Small intestine (tissue), 16 donors: Measurements from ENCODE around the gene LRTM2. TPM values are rescaled to one million over a fixed set of nuclear protein-coding genes. Genes with fewer than 3 reads are reported as not detected.

Source experiments
- DNase-seq, 2 donors: peaks; one replicate each; pipeline versions ENCODE4 v3.0.0 to v3.0.0-alpha.2; 2013
- FAIRE-seq: peaks from 2 replicates; lab custom pipeline; 2012; peaks lifted over from hg19 to GRCh38; lab: Jason Lieb, UNC
- H3K27ac ChIP-seq, 3 donors: one replicate each; pipeline ENCODE4 v1.5.1; 2013; ENCODE audit warnings: low read length in 2 of 3, mild to moderate bottlenecking in 2 of 3, control low read depth in 1 of 3, inconsistent platforms in 1 of 3, low read depth in 1 of 3, moderate library complexity in 1 of 3
- H3K27me3 ChIP-seq, 3 donors: one replicate each; pipeline ENCODE4 v1.6.1; 2013; ENCODE audit warnings: low read length in 3 of 3, inconsistent platforms in 1 of 3; ENCODE audit not compliant: control insufficient read depth in 3 of 3, insufficient read depth in 3 of 3
- H3K36me3 ChIP-seq, 3 donors: one replicate each; pipeline ENCODE4 v1.6.1; 2013; ENCODE audit warnings: low read length in 3 of 3, inconsistent platforms in 1 of 3, low read depth in 1 of 3, mild to moderate bottlenecking in 1 of 3, moderate library complexity in 1 of 3; ENCODE audit not compliant: control insufficient read depth in 3 of 3, insufficient read depth in 2 of 3
- H3K4me1 ChIP-seq, 3 donors: one replicate each; pipeline ENCODE4 v1.6.1; 2013; ENCODE audit warnings: low read length in 2 of 3, inconsistent platforms in 1 of 3, low read depth in 1 of 3, mild to moderate bottlenecking in 1 of 3, moderate library complexity in 1 of 3; ENCODE audit not compliant: control insufficient read depth in 3 of 3, insufficient read depth in 2 of 3
- H3K4me3 ChIP-seq, 3 donors: one replicate each; pipeline ENCODE4 v1.5.1; 2013; ENCODE audit warnings: low read length in 3 of 3, control low read depth in 1 of 3, inconsistent platforms in 1 of 3, low read depth in 1 of 3, mild to moderate bottlenecking in 1 of 3, moderate library complexity in 1 of 3
- H3K9me3 ChIP-seq, 2 donors: one replicate each; pipeline ENCODE4 v1.6.1; 2013; ENCODE audit warnings: low read depth in 1 of 2, low read length in 1 of 2; ENCODE audit not compliant: control insufficient read depth in 2 of 2, insufficient read depth in 1 of 2
- WGBS, 3 donors: extraction: QIAGEN DNeasy Blood & Tissue Kit; methylation state at CpG; one replicate each; pipeline ENCODE4 v1.1.7; 2013; 5-methylcytosine and 5-hydroxymethylcytosine counted together
- long read RNA-seq, 10 donors: transcript quantifications; one replicate each; lab custom pipeline, GENCODE V29; 2026
- polyA plus RNA-seq, 4 donors: library from polyadenylated mRNA; stranded (reverse) in 3 of 4; unstranded in 1 of 4; fragments of 200-250 nt in 3 of 4; fragments of 120-200 nt in 1 of 4; gene quantifications; one replicate each; pipeline versions ENCODE4 v1.2.1 to v1.2.3, GENCODE V29; 2013
- donor health status: healthy with polysubstance abuse.
- donor health status: control.
- donor health status: control.
- donor health status: Bipolar disorder and iron deficiency.
- donor health status: healthy.

Gene LRTM2
- polyA plus RNA-seq: under 1 TPM in 2 of 4 donors, not detected in 2; 0.03 TPM
- long read RNA-seq, donor 1: 0 reads
- long read RNA-seq, donor 2: 0 reads
- long read RNA-seq, donor 3: 0 reads
- long read RNA-seq, donor 4: 0 reads
- long read RNA-seq, donor 5: 0 reads
- long read RNA-seq, donor 6: 0 reads
- long read RNA-seq, donor 7: 0 reads
- long read RNA-seq, donor 8: 0 reads
- long read RNA-seq, donor 9: 0 reads
- long read RNA-seq, donor 10: 0 reads

DNA sequence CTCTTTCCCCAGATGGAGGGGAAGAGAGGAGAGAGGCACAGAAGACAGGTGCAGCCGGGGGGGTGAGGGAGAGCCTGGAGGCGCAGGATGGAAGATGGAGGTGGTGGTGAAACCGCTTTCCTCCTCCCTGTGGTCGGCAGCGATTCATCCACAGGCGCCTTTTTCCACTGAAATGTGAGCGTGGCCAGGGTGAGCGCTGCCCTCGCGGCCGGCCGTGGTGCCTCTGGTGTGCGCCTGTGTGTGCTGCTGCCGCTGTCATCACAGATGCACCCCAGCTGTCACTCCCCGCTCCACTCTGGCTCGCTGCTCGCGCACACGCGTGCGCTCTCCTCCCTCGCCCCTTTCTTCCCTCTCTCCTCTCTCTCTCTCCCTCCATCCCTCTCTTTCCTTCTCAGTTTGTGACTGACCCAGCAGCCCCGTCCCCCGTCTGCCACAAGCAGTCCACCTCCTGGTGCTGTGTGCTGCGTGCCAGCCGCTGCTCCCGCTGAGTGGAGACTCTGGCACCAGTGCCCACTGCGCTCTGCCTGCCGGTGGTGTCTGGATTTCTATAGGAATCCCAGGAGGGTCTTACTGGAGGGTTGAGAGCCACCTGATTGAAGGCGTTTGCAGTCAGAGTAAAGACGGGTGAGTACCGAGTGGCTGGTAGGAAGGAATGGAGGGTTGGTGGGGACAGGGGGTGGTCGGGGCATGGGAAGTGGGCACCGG, at the start of gene LRTM2:
Gene LRTM2 (plus strand): TSS at position 375 of the 705 bp plus-strand sequence. CDS start 7,584 bp downstream, outside the sequence.
- H3K36me3 ChIP-seq: no peaks in the 10 kb centered on the region
- H3K4me1 ChIP-seq: no peaks in the 10 kb centered on the region
- no peak within 1 kb of the TSS for H3K4me3 ChIP-seq
- WGBS, 3 donors: 21 to 50% (median 41%) methylated on average over 29 to 34 of the region's 34 CpGs
- no peak within 1 kb of the TSS for H3K27ac ChIP-seq
- no peaks in the 10 kb centered on the region for H3K9me3 ChIP-seq
- H3K27me3 ChIP-seq: peaks cover 3 to 40% (median 15%) of the 10 kb centered on the region in 3 donors
- FAIRE-seq (no peak), DNase-seq (no peak)

DNA sequence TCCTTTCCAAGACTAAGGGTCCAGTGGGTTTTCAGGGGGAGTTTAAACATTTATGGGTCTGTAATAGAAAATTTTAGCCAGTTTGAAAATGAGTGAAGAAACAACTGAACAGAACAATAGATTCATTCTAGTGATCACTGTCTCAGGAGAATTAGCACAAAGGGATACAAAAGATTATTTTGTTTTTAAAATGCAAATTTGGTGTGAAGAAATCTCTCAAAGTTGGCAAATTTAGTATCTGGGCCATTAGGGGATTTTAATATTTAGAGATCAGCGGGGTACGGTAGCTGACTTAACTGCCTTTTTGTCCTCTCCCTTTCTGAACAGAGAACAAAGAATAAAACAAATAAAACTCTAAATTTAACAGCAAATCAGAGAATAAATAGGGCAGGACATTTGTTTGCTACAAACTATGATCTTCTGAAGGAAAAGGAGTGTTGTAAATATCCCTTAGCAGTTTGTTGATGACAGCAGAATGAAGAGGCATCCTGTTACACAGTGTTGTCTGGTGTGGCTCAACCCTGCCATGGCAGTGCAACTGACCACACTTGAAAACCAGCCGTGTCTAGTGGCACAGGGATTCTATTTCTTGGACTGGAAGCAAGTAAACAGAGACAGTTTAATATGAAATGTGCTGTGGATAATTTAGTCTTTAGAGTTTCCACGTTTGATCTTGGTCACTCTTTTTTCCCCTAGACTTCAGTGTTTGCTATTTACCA, 46.3 kb upstream of the LRTM2 start:
- Histone ChIP-seq H3K27me3 (no peaks in the 10 kb centered on the region), H3K36me3 (peaks cover 2 to 9% (median 4%) of the 10 kb centered on the region in 3 donors), H3K27ac (no peak overlapping the region), H3K4me1 (peaks cover 0 to 4% (median 0%) of the 10 kb centered on the region in 3 donors), H3K9me3 (no peaks in the 10 kb centered on the region), H3K4me3 (no peak overlapping the region)
- 79 to 86% (median 85%) methylated on average over 4 of the region's 4 CpGs for WGBS, 3 donors
- DNase-seq (no peak), FAIRE-seq (no peak)

DNA sequence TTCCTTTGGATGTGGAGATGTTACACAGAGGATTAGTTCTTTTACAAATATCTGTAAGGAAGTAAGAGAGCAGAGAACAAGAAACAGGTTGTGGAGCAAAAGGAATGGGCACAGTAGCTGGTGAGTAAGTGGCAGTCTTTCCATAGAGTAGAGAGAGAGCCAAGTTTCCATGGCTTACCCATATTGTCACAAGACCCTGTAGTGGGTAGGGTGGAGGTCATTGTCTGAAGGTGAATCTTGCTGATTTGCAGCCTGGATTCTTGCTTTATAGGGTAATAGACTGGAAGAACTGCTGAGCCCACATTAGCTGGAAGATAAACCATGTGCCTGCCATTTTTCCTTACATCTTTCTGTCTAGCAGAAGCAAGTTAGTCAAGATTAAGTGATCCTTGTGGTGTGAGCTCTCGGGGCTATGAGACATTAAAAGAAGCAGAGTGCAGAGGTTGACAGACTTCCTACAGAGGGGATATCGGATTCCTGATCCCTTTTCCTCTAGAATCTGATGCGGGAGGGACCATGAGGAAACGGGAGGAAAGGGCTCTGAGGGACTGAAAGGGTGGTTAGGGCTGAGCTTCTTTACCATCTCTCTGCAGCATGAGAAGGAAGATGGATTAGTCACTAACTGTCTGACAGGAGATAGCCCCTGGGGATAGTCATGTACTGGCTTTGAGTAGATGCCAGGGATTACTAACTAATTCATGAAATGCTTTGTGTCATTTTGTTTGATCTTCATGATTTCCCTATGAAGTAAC, 44.0 kb upstream of the LRTM2 start:
- FAIRE-seq: no peak
- H3K36me3 ChIP-seq: peaks cover 2 to 10% (median 2%) of the 10 kb centered on the region in 3 donors
- H3K27ac ChIP-seq: no peak overlapping the region
- H3K27me3 ChIP-seq: no peaks in the 10 kb centered on the region
- no peaks in the 10 kb centered on the region for H3K9me3 ChIP-seq
- H3K4me1 ChIP-seq: peaks cover 0 to 4% (median 0%) of the 10 kb centered on the region in 3 donors
- H3K4me3 ChIP-seq: no peak overlapping the region
- WGBS, 3 donors: 84 to 91% (median 85%) methylated on average over 4 of the region's 4 CpGs
- DNase-seq: no peak

DNA sequence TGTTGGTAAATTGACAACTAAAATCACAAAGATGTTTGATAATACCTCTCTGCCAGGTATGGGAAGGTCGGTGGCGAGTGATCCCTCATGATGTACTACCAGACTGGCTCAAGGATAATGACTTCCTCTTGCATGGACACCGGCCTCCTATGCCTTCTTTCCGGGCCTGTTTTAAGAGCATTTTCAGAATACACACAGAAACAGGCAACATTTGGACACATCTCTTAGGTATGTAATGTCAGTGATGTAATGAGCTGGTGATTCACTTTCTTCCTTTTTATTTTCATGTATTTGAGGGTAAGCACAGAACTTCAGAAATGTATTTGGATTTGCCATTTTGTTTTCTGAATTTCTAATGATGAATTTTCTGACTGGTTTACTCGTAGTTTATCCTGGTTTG, 42.6 kb upstream of the LRTM2 start:
- no peaks in the 10 kb centered on the region for H3K9me3 ChIP-seq
- 95 to 97% (median 96%) methylated on average over 5 of the region's 5 CpGs for WGBS, 3 donors
- H3K27ac ChIP-seq: no peak overlapping the region
- DNase-seq: no peak
- no peak for FAIRE-seq
- no peak overlapping the region for H3K4me3 ChIP-seq
- H3K36me3 ChIP-seq: peaks cover 2 to 10% (median 4%) of the 10 kb centered on the region in 3 donors
- peaks cover 0 to 4% (median 0%) of the 10 kb centered on the region in 3 donors for H3K4me1 ChIP-seq
- H3K27me3 ChIP-seq: no peaks in the 10 kb centered on the region

DNA sequence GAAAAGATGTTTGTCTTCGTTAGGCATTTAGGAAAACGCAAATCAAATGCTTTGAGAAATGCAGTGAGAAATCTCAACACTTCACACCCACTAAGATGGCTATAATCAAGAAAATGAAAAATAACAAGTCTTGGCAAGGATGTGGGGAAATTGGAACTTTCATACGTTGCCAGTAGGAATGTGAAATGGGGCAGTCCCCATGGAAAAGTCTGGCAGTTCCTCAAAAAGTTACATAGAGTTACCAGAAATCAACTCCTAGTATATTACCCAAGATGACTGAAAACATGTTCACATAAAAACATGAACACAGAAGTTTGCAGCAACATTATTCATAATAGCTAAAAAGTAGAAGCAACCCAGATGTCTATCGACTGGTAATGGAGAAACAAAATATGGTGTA, 41.5 kb upstream of the LRTM2 start:
- H3K27me3 ChIP-seq: no peaks in the 10 kb centered on the region

DNA sequence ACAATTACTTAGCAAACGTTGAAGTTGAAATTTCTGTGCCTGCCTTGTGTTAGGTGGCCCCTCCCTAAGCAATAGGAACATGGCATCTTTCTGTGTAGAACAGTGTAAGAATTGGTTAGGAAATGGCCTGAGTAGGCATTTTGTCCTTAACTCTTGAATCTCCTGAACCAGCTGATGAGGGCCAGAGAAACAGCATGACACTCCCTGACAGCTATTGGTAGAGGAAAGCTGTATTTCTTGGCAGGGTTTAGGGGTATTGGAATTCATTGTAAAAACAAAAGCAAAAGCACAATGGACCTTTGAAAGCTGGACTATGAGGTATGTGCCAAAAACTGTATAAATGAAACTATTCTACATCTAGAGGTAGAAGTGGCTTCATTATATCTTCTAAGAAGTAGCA, 40.6 kb upstream of the LRTM2 start:
- H3K27me3 ChIP-seq: no peaks in the 10 kb centered on the region
- H3K27ac ChIP-seq: no peak overlapping the region
- H3K9me3 ChIP-seq: no peaks in the 10 kb centered on the region
- no peak for DNase-seq
- peaks cover 0 to 4% (median 0%) of the 10 kb centered on the region in 3 donors for H3K4me1 ChIP-seq
- 39 to 65% (median 51%) methylated on average over 1 of the region's 1 CpG for whole genome bisulfite sequencing, 3 donors
- no peak overlapping the region for H3K4me3 ChIP-seq
- FAIRE-seq: no peak
- H3K36me3 ChIP-seq: peaks cover 4 to 11% (median 10%) of the 10 kb centered on the region in 3 donors

More for the DNA sequence above, 41.5 kb upstream of the LRTM2 start:
- FAIRE-seq (no peak), DNase-seq (no peak)
- no peak overlapping the region for H3K4me3 ChIP-seq
- no peak overlapping the region for H3K27ac ChIP-seq
- peaks cover 4 to 10% (median 10%) of the 10 kb centered on the region in 3 donors for H3K36me3 ChIP-seq
- H3K9me3 ChIP-seq: no peaks in the 10 kb centered on the region
- peaks cover 0 to 4% (median 0%) of the 10 kb centered on the region in 3 donors for H3K4me1 ChIP-seq
- 87 to 97% (median 94%) methylated on average over 4 of the region's 4 CpGs for WGBS, 3 donors

DNA sequence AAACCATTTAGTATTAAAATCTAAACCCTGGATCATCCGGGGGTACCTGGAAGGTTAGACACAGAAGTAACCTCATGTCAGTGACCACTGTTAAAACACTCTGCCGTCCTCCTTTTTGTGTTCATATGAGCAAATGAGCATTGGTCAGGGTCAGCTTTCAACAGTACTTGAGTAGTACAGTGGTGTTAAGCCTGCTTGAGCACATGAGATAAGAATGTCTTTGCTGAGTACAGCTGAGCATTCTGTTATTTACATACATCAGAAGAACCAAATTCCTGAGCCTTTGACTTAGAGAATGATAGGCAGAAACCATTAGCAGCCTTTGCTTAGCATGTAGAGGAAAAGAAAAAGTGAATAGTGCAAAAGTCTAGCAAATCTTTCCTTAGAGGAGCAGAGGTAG, 38.6 kb upstream of the LRTM2 start:
- Histone ChIP-seq H3K4me1 (no peaks in the 10 kb centered on the region), H3K4me3 (no peak overlapping the region), H3K27ac (no peak overlapping the region), H3K9me3 (no peaks in the 10 kb centered on the region), H3K36me3 (peaks cover 8 to 19% (median 14%) of the 10 kb centered on the region in 3 donors), H3K27me3 (no peaks in the 10 kb centered on the region)
- no peak for FAIRE-seq
- WGBS, 3 donors: 43 to 62% (median 53%) methylated on average over 2 of the region's 2 CpGs
- DNase-seq: no peak

DNA sequence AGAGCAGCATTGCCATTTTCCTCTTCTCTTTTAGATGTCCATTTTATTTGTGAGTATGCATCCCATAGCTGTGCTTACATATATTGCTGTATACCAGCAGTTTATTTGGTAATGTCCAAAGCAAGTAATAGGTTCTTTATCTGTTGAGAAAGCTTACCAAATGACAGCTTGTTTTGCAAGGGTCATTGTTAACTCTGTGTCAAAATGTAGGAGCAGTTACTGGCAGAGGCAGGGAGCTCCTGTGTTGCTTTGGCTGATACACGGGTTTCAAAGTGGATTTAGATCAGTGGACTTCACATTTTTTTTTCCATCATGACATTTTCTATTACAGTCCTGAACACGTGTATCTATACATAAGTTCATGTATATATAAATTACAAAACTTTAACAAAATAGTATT, 38.1 kb upstream of the LRTM2 start:
- Histone ChIP-seq H3K27me3 (no peaks in the 10 kb centered on the region), H3K4me3 (no peak overlapping the region), H3K27ac (no peak overlapping the region), H3K9me3 (no peaks in the 10 kb centered on the region), H3K36me3 (peaks cover 9 to 20% (median 14%) of the 10 kb centered on the region in 3 donors), H3K4me1 (no peaks in the 10 kb centered on the region)
- 60 to 80% (median 68%) methylated on average over 2 of the region's 2 CpGs for WGBS, 3 donors
- no peak for DNase-seq
- FAIRE-seq: no peak
